Mesodermal cell (in vitro differentiated cells): ENCODE results near the gene RSPH10B.
"Not testable (repeated sequence)": the region's sequence is repeated elsewhere in the genome, so short reads cannot be mapped to it uniquely, and the experiment has no call there.

Experiments used
- H3K27ac ChIP-seq: 2 replicates; pipeline ENCODE4 v1.7.0; 2013; ENCODE audit warnings: mild to moderate bottlenecking, low read depth, low read length, moderate library complexity; ENCODE audit not compliant: severe bottlenecking
- H3K36me3 ChIP-seq: 2 replicates; pipeline ENCODE4 v1.7.1; 2013; ENCODE audit warnings: mild to moderate bottlenecking, low read length, moderate library complexity; ENCODE audit not compliant: control insufficient read depth, insufficient read depth
- H3K4me1 ChIP-seq: one replicate; pipeline ENCODE4 v1.7.1; 2013; ENCODE audit warnings: mild to moderate bottlenecking, low read length; ENCODE audit not compliant: insufficient read depth, control insufficient read depth, poor library complexity, severe bottlenecking
- H3K4me3 ChIP-seq: 2 replicates; pipeline ENCODE4 v1.7.0; 2013; ENCODE audit warnings: low read length, control low read depth, mild to moderate bottlenecking; ENCODE audit not compliant: insufficient read depth, poor library complexity, severe bottlenecking; ENCODE audit errors: extremely low read depth
- H3K9me3 ChIP-seq: 2 replicates; pipeline ENCODE4 v1.7.1; 2013; ENCODE audit warnings: mild to moderate bottlenecking, low read length, moderate library complexity; ENCODE audit not compliant: control insufficient read depth
- WGBS, 2 experiments: methylation state at CpG; one replicate each; pipeline ENCODE4 v1.1.5; 2013; ENCODE audit warnings: missing lambda C conversion rate in 2 of 2; ENCODE audit not compliant: insufficient coverage in 2 of 2; 5-methylcytosine and 5-hydroxymethylcytosine counted together

RSPH10B gene

DNA sequence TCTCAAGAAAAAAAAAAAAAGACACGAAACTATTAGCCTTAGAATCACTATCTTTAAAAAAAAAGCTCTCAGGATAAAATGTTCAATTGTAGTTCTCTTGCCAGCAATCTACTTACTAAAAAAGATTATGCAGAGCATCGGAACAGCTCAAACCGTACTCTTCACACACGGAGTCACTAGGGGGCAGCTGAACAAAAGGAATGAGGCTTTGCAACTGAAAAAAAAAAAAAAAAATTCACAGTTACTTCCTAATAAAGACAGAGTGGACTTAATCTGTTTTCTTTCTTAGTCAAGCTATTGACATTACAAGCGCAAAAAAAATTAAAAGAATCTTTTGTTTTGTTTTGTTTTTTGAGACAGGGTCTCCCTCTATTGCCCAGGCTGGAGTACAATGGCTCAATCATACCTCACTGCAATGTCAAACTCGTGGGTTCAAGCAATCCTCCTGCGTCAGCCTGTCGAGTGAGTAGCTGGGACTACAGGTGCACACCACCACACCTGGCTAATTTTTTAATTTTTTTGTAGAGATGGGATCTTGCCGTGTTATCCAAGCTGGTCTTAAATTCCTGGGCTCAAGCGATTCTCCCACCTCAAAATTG lies 26.8 kb upstream of the RSPH10B start:
- Histone ChIP-seq H3K27ac (no peak overlapping the region), H3K4me3 (no peak overlapping the region), H3K9me3 (no peaks in the 10 kb centered on the region), H3K36me3 (peaks cover 77% of the 10 kb centered on the region), H3K4me1 (no peaks in the 10 kb centered on the region)
- WGBS, 2 experiments: 70 to 83% methylated on average over 7 of the region's 10 CpGs

DNA sequence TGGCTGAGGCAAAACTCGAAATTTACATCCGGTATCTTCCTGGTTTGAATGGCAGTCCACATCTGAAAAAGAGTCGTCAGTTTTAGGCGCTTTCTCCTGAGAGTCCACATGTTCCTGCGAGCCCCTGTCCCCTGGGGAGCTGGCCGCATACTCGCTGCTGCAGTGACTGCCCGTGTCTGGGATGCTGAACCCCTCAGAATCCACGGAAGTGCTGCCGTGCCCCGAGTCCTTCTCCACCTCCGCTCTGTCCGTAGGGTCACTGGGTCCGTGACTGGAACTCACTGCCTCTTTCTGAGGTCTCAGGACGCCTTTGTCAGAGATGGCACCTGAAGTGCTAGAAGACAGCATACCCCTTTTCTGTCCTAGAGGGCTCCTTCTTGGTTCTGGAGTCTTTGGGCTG lies 16.6 kb upstream of the RSPH10B start:
- WGBS, 2 experiments: 89 to 98% methylated on average over 13 to 15 of the region's 15 CpGs

DNA sequence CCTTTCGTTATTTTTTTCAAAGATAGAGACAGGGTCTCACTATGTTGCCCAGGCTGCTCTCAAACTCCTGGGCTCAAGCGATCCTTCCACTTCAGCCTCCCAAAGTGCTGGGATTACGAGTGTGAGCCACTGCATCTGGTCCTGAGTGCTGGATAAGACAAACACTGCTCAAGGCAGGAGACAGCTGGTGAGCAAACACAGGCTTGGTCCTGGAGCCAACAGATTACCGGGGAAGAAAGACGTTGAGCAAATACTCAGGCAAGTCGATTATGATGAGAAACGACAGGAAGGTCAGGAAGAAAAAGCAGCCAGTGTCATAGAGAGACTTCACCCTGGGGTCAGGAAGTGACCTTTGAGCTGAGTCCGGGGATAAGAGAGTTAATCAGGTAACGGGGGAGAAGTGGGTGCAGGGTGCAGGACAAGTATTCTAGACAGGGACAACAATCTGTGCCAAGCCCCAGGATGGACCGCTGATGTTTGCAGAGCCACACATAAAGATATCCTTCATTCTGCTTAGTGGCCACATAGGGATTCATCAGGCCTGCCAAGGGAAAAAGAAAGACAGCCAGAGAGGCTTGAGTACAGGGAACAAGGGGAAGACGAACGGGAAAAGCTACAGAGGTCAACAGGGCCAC lies 9.3 kb upstream of the RSPH10B start:
- not testable (repeated sequence) for H3K27ac ChIP-seq, H3K4me1 ChIP-seq, H3K4me3 ChIP-seq, H3K9me3 ChIP-seq, H3K36me3 ChIP-seq
- WGBS, 2 experiments: no CpG with 5 or more reads among the region's 12 CpGs

More for the DNA sequence above, 16.6 kb upstream of the RSPH10B start:
- H3K36me3 ChIP-seq: peaks cover 38% of the 10 kb centered on the region
- not testable (repeated sequence) for H3K27ac ChIP-seq, H3K4me1 ChIP-seq, H3K4me3 ChIP-seq, H3K9me3 ChIP-seq

DNA sequence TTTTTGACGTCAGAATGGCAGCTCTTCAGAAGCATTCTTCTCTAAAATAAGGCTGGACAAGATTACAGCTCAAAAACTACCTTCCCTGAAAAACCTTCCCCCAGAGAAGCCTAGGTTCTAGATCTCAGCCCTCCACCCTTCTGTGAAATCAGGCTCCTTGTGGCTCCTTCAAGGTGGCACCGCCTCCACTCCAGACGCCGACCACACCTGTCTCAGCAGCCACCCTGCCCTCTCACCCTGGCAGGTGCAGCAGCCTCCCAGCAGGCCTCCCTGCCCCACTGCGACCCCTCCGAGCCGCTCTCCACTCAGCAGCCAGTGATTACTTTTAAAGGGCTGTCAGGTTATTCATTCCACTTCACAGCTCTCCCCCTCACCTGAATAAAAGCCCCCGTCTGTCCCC lies 3.1 kb upstream of the RSPH10B start:
- not testable (repeated sequence) for H3K4me1 ChIP-seq, H3K36me3 ChIP-seq, H3K9me3 ChIP-seq, H3K27ac ChIP-seq, H3K4me3 ChIP-seq
- WGBS, 2 experiments: no CpG with 5 or more reads among the region's 8 CpGs

DNA sequence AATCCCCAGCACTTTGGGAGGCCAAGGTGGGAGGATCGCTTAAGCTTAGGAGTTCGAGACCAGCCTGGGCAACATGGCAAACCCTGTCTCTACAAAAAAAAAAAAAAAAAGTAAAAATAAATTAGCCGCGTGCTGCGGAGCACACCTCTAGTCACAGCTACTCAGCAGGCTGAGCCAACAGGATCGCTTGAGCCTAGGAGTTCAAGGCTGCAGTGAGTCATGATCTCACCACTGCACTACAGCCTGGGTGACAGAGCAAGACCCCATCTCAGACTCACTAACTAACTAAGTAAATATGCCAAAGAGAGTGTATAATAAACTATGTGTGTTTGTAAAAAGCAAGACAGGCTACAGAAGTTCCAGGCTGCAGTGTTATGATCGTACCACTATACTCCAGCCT lies 6.7 kb downstream of the RSPH10B start:
- H3K36me3 ChIP-seq, H3K27ac ChIP-seq, H3K9me3 ChIP-seq, H3K4me3 ChIP-seq, H3K4me1 ChIP-seq: not testable (repeated sequence)
- 80% methylated on average over 1 of the region's 7 CpGs; no CpG with 5 or more reads in 1 of the 2 experiments for WGBS, 2 experiments

DNA sequence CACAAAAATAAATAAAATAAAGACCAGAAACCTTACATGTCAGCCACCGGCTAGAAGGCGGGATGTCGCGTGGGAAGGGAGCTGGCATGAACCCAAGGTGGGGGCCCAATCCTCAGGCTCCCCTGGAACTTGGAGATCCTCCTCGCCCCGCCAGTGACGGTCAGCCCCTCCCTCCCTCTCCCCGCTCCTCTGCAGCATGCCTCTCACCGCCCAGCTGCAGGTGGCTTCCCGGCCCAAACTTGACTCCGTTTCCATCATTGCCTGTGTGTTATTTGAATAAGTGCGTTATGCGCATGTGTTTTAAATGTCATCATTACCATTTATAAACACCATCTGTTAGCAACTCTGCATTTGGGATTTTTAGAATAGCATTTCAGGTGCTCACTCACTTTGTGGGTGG lies 7.3 kb downstream of the RSPH10B start:
- H3K9me3 ChIP-seq, H3K27ac ChIP-seq, H3K36me3 ChIP-seq, H3K4me1 ChIP-seq, H3K4me3 ChIP-seq: not testable (repeated sequence)
- WGBS, 2 experiments: no CpG with 5 or more reads among the region's 13 CpGs

DNA sequence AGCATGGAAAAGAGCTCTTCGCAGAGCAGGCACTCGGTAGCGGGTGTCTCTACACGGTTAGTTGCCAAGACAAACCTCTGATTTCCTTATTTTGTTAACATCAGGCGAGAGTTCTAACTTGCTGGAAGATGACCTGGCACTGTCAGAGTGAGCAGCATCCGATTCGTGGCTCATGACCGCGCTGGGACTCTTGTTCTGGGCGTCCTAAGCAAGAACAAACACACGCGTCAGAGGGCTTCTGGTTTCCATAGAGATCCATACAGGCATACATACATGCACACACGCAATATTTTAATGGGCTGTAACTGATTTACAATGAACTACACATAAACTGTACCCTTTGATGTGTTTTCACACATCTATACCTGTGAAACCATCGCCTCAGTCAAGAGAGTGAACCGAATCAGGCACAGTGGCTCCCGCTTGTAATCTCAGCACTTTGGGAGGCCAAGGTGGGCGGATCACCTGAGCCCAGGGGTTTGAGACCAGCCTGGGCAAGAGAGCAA lies 35.5 kb downstream of the RSPH10B start:
- H3K36me3 ChIP-seq, H3K9me3 ChIP-seq, H3K4me3 ChIP-seq, H3K27ac ChIP-seq, H3K4me1 ChIP-seq: not testable (repeated sequence)
- no CpG with 5 or more reads among the region's 17 CpGs for WGBS, 2 experiments

DNA sequence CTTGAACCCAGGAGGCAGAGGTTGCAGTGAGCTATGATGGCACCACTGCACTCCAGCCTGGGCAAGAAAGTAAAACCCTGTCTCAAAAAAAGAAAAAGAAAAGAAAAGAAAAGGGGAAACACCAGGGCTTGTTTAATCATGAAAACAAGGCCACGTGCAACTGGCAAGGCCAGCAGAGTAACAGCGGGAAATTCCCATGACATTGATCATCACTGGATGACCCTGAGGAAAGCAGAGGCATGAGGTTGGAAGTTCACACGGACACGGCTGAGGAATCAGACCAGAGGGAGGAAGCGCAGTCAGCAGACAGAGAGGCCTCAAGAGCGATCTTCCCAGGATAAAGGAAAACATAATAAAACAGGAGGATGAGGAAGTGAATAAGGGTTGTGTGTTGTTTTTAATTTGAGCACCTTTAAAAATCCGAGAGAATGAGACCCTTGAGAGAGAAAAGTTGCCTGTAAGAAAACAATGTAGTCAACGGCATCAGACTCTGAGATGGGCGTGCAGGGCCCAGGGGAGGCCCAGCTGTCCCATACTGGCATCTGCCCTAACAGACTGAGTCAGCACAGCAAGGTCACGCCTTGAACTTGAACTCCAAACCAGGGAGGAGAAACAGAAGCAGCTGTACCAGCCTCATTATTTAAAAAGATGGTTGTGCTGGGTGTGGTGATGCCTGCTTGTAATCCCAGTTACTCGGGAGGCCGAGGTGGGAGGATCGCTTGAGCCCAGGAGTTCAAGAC lies 38.4 kb downstream of the RSPH10B start:
- H3K4me1 ChIP-seq, H3K27ac ChIP-seq, H3K9me3 ChIP-seq, H3K4me3 ChIP-seq, H3K36me3 ChIP-seq: not testable (repeated sequence)
- 100% methylated on average over 1 of the region's 13 CpGs; no CpG with 5 or more reads in 1 of the 2 experiments for WGBS, 2 experiments

DNA sequence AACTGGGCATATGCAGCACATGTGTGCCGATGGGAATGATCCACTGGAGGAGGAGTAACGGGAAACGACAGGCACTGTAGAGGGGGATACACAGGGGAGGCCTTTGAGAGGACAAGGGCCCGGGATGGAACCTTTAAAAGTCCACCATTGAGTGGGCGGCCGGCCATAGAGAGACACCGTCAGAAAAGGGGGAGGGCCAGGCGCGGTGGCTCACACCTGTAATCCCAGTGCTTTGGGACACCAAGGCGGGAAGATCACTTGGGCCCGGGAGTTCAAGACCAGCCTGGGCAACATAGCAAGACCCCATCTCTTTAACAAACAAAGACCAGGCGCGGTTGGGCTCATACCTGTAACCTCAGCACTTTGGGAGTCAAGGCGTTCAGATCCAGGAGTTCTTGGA lies 39.2 kb downstream of the RSPH10B start:
- 94 to 96% methylated on average over 8 to 11 of the region's 14 CpGs for WGBS, 2 experiments

DNA sequence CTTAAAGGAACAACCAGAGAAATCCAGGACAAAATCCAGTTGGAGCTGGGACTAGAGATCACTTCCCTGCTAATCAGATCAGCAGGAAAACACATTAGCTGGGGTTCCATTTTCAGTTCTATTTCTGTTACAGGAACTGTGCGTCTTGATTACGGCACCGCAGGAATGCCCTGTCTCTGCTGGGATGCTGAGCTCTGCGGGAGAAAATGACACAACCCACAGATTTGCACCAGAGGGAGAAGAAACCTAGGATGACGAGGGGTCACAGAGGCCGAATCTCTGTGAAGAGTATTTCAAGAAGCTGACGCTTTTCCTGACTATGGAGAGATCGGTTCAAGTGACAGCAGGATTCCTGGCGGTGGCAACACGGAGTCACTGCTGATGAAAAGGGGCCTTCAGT lies 40.2 kb downstream of the RSPH10B start:
- not testable (repeated sequence) for H3K9me3 ChIP-seq, H3K27ac ChIP-seq, H3K36me3 ChIP-seq, H3K4me3 ChIP-seq, H3K4me1 ChIP-seq
- no CpG with 5 or more reads among the region's 10 CpGs for WGBS, 2 experiments

More for the DNA sequence above, 39.2 kb downstream of the RSPH10B start:
- H3K4me1 ChIP-seq, H3K27ac ChIP-seq, H3K9me3 ChIP-seq, H3K4me3 ChIP-seq, H3K36me3 ChIP-seq: not testable (repeated sequence)
